Stimulated activated CD8-positive, alpha-beta memory T cell treated with anti-CD3 and anti-CD28 coated beads, Interleukin-4, amount 100 ng/mL, for 1 hour (primary cell): Measurements from ENCODE around the gene TMEM145.
"Not testable (repeated sequence)": the region's sequence is repeated elsewhere in the genome, so short reads cannot be mapped to it uniquely, and the experiment has no call there.

ENCODE experiments used
- DNase-seq, 2 donors: peaks; one replicate each; pipeline ENCODE4 v3.0.0-alpha.2; 2020; ENCODE audit warnings: low read depth in 2 of 2, low spot score in 1 of 2

Gene TMEM145

DNA sequence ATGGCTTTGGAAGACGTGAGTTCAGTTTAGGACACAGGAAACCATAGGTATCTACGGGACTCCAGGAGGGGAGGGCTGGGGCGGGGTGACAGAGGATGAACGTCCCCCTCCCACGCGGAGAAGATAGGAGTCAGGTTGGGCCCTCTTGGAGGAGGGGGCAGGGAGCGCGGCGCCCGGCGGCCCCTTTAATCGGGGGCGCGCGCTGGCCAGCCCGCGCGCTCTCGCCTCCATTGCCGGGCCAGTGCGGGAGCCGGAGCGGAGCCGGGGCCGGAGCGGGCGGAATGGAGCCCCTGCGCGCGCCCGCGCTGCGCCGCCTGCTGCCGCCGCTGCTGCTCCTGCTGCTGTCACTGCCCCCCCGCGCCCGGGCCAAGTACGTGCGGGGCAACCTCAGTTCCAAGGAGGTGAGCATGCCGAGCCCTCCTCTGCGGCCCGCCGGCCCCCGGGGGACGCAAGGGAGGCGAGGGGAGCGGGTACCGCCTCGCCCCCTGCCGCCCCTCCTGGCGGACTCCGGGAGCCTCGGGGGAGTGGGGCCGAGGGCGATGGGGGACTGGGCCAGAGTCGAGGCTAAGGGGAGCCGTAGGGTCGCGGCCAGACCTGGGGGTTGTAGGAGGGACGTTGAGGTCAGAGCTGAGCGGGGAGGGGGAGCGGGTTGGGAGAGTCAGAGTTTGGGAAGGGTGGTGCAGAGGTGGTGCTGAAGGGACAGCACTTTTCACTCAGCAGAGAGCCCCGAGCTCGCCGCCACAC, at the start of gene TMEM145:
TMEM145 (plus strand) TSS at position 214 of the 744 bp plus-strand sequence; CDS start at position 282, 68 bp downstream.
- no peak for DNase-seq

- DNase-seq: not testable (repeated sequence)
Observed at GRCh38 chr19:42266105-42266504, 47.0 kb upstream of the TMEM145 start.

GRCh38 chr19:42266928-42267603, 46.0 kb upstream of the TMEM145 start:
- not testable (repeated sequence) for DNase-seq

GRCh38 chr19:42267644-42268141, 45.4 kb upstream of the TMEM145 start:
- DNase-seq: no peak

DNA sequence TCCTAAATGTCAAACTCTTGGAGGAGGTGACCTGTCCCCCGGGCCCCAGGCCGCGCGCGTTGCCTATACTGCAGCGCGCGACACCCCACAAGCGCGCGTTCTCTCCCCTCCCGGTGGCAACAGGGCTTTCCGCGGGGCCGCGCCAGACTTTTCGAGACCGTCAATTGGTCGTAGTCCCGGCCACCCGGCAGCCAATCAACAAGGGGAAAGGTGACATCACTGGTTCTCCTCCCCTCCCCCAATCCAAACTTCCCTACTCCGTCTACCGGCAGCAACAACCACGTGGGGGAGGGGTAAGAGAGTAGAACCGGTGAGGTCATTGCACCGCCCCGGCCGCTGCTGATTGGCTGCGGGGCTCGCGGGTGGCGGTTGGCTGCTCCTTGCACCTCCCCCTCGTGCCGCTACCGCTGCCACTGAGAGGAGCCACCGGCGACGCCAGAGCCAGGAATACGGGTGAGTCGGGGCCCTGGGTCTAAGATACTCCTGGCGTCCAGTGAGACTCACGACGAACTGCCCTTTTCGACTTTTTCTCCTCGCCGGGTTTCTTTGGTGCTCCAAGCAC, 44.9 kb upstream of the TMEM145 start:
- DNase-seq: peak; percentile 93 to 96

DNA sequence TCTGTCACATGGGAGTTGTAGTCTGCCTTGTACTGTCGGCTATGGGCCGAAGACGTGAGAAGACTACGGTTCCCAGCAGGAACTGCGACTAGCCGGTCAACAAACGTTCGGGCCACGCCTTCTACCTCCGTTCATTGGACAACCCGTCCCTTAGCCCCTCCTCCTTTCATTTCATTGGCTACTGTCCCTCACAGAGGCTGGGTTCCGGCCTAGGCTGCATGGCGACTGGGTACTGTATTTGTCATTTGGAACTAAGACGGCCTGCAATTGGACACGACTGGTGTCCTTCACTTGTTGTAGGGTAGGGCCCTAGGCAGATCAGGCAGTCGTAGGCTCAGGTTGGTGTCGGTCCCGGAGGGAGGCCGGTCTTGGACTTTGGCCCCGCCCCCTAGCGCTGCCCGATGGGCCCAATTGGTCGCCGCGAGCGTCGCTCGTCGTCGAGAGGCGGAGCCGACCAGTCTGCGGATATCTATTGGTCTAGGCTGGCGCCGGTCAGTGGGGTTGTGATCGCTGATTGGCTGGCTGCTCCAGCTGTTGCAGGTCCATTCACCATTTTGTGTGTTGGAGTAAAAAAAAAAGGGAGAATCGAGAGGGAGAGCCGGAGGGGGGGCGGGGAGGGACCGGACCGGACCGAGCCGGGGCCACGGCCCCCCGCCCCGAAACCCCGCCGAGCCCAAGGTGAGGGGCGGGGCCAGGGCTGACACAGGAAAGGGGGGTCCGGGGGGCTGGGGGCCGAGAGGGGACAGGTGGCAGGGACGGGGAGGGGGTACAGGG, 44.2 kb upstream of the TMEM145 start, which contains the start of gene CIC:
CIC (plus strand) TSS at position 549 of the 774 bp plus-strand sequence. CDS start 2,532 bp downstream, outside the sequence.
- DNase-seq: peak; percentile 97

GRCh38 chr19:42269478-42270345, 43.4 kb upstream of the TMEM145 start:
- DNase-seq: no peak

- no peak for DNase-seq
Observed at GRCh38 chr19:42270346-42271044, 42.6 kb upstream of the TMEM145 start.

GRCh38 chr19:42271045-42271419, 42.1 kb upstream of the TMEM145 start:
- DNase-seq: no peak

DNA sequence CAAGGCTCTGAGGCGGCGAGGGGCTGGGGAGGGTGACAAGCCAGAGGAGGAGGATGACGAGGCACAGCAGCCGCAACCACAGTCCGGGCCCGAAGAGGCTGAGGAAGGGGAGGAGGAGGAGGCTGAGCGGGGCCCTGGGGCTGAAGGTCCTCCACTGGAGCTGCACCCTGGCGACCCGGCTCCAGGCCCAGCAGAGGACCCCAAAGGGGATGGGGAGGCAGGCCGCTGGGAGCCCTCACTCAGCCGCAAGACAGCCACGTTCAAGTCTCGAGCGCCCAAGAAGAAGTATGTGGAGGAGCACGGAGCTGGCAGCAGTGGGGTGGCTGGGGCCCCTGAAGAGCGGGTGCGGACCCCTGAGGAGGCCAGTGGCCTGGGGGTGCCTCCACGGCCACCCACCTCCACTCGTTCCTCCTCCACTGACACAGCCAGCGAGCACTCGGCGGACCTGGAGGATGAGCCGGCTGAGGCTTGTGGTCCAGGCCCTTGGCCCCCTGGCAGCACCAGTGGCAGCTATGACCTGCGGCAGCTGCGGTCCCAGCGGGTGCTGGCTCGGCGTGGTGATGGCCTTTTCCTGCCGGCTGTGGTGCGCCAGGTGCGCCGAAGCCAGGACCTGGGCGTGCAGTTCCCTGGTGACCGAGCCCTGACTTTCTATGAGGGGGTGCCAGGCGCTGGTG, 41.1 kb upstream of the TMEM145 start:
- no peak for DNase-seq

- no peak for DNase-seq
Observed at GRCh38 chr19:42272535-42272897, 40.6 kb upstream of the TMEM145 start.

DNA sequence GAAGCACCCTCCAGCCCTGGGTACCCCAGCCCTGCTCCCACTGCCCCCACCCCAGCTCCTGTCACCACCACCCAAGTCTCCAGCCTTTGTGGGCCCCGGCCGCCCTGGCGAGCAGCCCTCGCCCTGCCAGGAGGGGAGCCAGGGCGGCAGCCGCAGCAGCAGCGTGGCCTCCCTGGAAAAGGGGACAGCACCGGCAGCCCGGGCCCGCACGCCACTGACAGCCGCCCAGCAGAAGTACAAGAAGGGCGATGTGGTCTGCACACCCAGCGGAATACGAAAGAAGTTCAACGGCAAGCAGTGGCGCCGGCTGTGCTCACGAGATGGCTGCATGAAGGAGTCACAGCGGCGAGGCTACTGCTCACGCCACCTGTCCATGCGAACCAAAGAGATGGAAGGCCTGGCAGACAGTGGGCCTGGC, 40.1 kb upstream of the TMEM145 start:
- no peak for DNase-seq

DNA sequence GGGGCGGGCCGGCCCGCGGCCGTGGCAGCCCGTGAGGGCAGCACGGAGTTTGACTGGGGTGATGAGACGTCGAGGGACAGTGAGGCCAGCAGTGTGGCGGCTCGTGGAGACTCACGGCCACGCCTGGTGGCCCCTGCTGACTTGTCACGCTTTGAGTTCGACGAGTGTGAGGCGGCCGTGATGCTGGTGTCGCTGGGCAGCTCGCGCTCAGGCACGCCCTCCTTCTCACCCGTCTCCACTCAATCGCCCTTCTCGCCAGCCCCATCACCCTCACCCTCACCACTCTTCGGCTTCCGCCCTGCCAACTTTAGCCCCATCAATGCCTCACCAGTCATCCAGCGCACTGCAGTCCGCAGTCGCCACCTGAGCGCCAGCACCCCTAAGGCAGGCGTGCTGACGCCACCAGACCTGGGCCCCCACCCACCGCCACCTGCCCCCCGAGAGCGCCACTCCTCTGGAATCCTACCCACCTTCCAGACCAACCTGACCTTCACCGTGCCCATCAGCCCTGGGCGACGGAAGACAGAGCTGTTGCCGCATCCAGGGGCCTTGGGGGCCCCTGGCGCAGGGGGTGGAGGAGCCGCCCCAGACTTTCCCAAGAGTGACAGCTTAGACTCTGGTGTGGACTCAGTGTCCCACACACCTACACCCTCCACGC, 39.6 kb upstream of the TMEM145 start:
- no peak for DNase-seq

- no peak for DNase-seq
Observed at GRCh38 chr19:42274065-42274682, 38.9 kb upstream of the TMEM145 start.

GRCh38 chr19:42275103-42275502, 38.0 kb upstream of the TMEM145 start:
- no peak for DNase-seq

DNA sequence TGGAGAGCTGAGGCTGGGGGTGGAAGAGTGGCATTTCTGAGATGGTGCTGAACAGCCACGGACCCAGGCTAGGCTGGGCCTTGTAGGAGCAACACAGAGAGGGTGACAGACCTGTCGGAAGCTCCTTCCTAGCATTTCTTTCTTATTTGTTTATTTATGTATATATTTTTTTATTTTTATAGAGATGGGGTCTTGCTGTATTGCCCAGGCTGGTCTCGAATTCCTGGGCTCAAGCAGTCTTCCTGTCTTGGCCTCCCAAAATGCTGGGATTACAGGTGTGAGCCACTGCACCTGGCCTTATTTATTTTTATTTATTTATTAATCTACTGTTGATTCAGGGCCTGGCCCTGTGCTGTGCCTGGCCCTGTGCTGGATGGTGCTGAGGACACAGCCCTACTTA, 37.6 kb upstream of the TMEM145 start:
- no peak for DNase-seq

- no peak for DNase-seq
Observed at GRCh38 chr19:42276284-42276683, 36.8 kb upstream of the TMEM145 start.

DNA sequence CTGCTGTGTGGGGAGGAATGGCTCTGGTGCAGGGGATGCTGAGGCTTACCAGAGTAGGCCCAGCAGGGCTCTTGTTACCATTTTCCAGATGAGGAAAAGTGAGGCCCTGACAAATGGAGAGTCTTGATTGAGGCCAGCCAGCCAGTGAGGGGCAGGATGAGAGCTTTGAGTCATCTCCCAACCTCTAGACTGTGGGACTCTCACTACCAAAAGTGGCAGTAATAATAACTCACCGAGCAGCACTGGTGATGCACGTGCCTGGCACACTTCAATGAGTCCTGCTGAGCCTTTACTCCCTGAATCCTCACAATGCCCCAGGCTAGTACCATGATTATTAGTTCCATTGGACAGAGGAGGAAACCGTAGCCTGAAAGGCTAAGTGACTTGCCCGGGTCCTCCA, 36.3 kb upstream of the TMEM145 start:
- no peak for DNase-seq
